Transverse colon (tissue), 4 donors: ENCODE data around the gene WWOX. TPM values are rescaled to one million over a fixed set of nuclear protein-coding genes. Genes with fewer than 3 reads are reported as not detected.

Experiments used
- DNase-seq: peaks from one replicate; pipeline ENCODE4 v3.0.0-alpha.2; 2019
- H3K27ac ChIP-seq, 4 donors: fragments of 200-600 bp; sonication (generic); 2 replicates each; pipeline ENCODE4 v1.5.1; 2016 to 2018; ENCODE audit warnings: inconsistent platforms in 4 of 4
- H3K27me3 ChIP-seq: fragments of 200-600 bp; sonication (generic); 2 replicates; pipeline ENCODE4 v1.5.1; 2017; ENCODE audit warnings: inconsistent platforms
- H3K36me3 ChIP-seq, 4 donors: fragments of 200-600 bp; sonication (generic); 2 replicates each; pipeline ENCODE4 v1.5.1; 2017 to 2019; ENCODE audit warnings: inconsistent platforms in 4 of 4
- H3K4me1 ChIP-seq, 4 donors: fragments of 200-600 bp; sonication (generic); 2 replicates each; pipeline ENCODE4 v1.5.1; 2017 to 2020; ENCODE audit warnings: inconsistent platforms in 4 of 4
- H3K4me3 ChIP-seq, 4 donors: fragments of 200-600 bp; sonication (generic); 1 replicate in 1 of 4; 2 replicates in 3 of 4; pipeline versions ENCODE4 v1.5.1 to v1.6.1; 2017 to 2019; ENCODE audit warnings: inconsistent platforms in 4 of 4
- H3K9me3 ChIP-seq, 2 donors: fragments of 200-600 bp; sonication (generic); 2 replicates each; pipeline ENCODE4 v1.5.1; 2017 to 2019; ENCODE audit warnings: inconsistent platforms in 2 of 2
- CTCF ChIP-seq, 5 experiments: fragments of 200-600 bp in 3 of 5; fragments of 450-650 bp in 2 of 5; sonication (generic) in 3 of 5; IDR thresholded peaks; 1 replicate in 2 of 5; 2 replicates in 3 of 5; pipeline ENCODE4 v1.5.1; 2016 to 2017; ENCODE audit warnings: antibody characterized with exemption in 5 of 5, inconsistent platforms in 3 of 5, mild to moderate bottlenecking in 2 of 5, moderate library complexity in 1 of 5
- EP300 ChIP-seq: sonication (generic); formaldehyde crosslinking; IDR thresholded peaks from one replicate; pipeline ENCODE4 v1.6.1; 2017; ENCODE audit warnings: antibody characterized with exemption, low read depth
- POLR2A ChIP-seq: fragments of 450-650 bp; IDR thresholded peaks from one replicate; pipeline ENCODE4 v1.6.1; 2016; ENCODE audit warnings: antibody characterized with exemption, mild to moderate bottlenecking, moderate library complexity
- POLR2AphosphoS5 ChIP-seq, 3 donors: sonication (generic); formaldehyde crosslinking; IDR thresholded peaks; one replicate each; pipeline ENCODE4 v1.6.1; 2016; ENCODE audit warnings: antibody characterized with exemption in 3 of 3
- WGBS, 2 donors: methylation state at CpG; one replicate each; pipeline ENCODE4 v1.1.5; 2018; ENCODE audit warnings: low coverage in 1 of 2; 5-methylcytosine and 5-hydroxymethylcytosine counted together
- in situ Hi-C, 4 donors: fragments of 200-750 bp; cut with MboI; loops; one replicate each; pipeline versions ENCODE4 v1.15.0 to v1.15.1; 2017; ENCODE audit warnings: low sequenced_read_pairs in 3 of 4, low pct_ligation_motif_present in 1 of 4, low pct_unique_long_range_greater_than_20kb in 1 of 4
- intact Hi-C: fragments of 100-400 bp; cut with DNase I; formaldehyde crosslinking; loops from one replicate; pipeline ENCODE4 v1.15.1; 2023; ENCODE audit warnings: low total_unique reads
- total RNA-seq, 4 donors: library from RNA; depleted of rRNA; stranded (reverse); fragments of >200 nt; gene quantifications; one replicate each; pipeline ENCODE4 v1.1.0, GENCODE V29; 2016

Gene WWOX
- total RNA-seq, 4 donors from 2014 or later: 11.2 to 53.8 (median 24.8) TPM

- no peak overlapping the region for H3K4me3 ChIP-seq
- intact Hi-C loops (no loop called here), in situ Hi-C loops (no loop called here)
- TF ChIP-seq POLR2A (no peak), EP300 (no peak), CTCF (IDR thresholded peaks at IDR 0.05) (no peak), POLR2AphosphoS5 (IDR thresholded peaks at IDR 0.05) (no peak)
- H3K27me3 ChIP-seq: no peaks in the 10 kb centered on the region
- no peaks in the 10 kb centered on the region for H3K36me3 ChIP-seq
- 89% methylated on average over 5 of the region's 5 CpGs; no CpG with 5 or more reads in 1 of the 2 donors for WGBS, 2 donors
- no peaks in the 10 kb centered on the region for H3K4me1 ChIP-seq
- DNase-seq: no peak
- H3K27ac ChIP-seq: no peak overlapping the region
- no peaks in the 10 kb centered on the region for H3K9me3 ChIP-seq
These were observed 1147.9 kb downstream of the WWOX start for GRCh38 chr16:79247386-79247785.

GRCh38 chr16:79248351-79248750 lies 1148.9 kb downstream of the WWOX start:
- in situ Hi-C loops: no loop called here
- Histone ChIP-seq H3K27ac (no peak overlapping the region), H3K36me3 (no peaks in the 10 kb centered on the region), H3K9me3 (no peaks in the 10 kb centered on the region), H3K27me3 (no peaks in the 10 kb centered on the region), H3K4me1 (peaks cover 0 to 4% (median under 1%) of the 10 kb centered on the region in 4 donors), H3K4me3 (no peak overlapping the region)
- 76 to 100% methylated on average over 1 of the region's 1 CpG for WGBS, 2 donors
- no peak for DNase-seq
- TF ChIP-seq POLR2A: no peak
- TF ChIP-seq EP300: no peak
- no peak for TF ChIP-seq CTCF (IDR thresholded peaks at IDR 0.05)
- no peak for TF ChIP-seq POLR2AphosphoS5 (IDR thresholded peaks at IDR 0.05)
- intact Hi-C loops: no loop called here

GRCh38 chr16:79250502-79251098 lies 1151.1 kb downstream of the WWOX start:
- no peaks in the 10 kb centered on the region for H3K36me3 ChIP-seq
- in situ Hi-C loops (no loop called here), intact Hi-C loops (no loop called here)
- no peaks in the 10 kb centered on the region for H3K27me3 ChIP-seq
- peaks cover 0 to 5% (median 2%) of the 10 kb centered on the region in 4 donors for H3K4me1 ChIP-seq
- TF ChIP-seq POLR2A: no peak
- no peak for TF ChIP-seq CTCF (IDR thresholded peaks at IDR 0.05)
- TF ChIP-seq POLR2AphosphoS5 (IDR thresholded peaks at IDR 0.05): no peak
- no peak for TF ChIP-seq EP300
- DNase-seq: no peak
- no peak overlapping the region for H3K27ac ChIP-seq
- 79% methylated on average over 8 of the region's 8 CpGs; no CpG with 5 or more reads in 1 of the 2 donors for WGBS, 2 donors
- no peak overlapping the region for H3K4me3 ChIP-seq
- no peaks in the 10 kb centered on the region for H3K9me3 ChIP-seq

GRCh38 chr16:79253100-79253631 lies 1153.7 kb downstream of the WWOX start:
- Histone ChIP-seq H3K4me1 (peaks cover 0 to 5% (median 2%) of the 10 kb centered on the region in 4 donors), H3K4me3 (no peak overlapping the region), H3K9me3 (no peaks in the 10 kb centered on the region), H3K27me3 (no peaks in the 10 kb centered on the region), H3K36me3 (no peaks in the 10 kb centered on the region), H3K27ac (no peak overlapping the region)
- intact Hi-C loops: no loop called here
- 28 to 43% methylated on average over 8 to 9 of the region's 9 CpGs for WGBS, 2 donors
- peak; percentile 19 for DNase-seq
- no peak for TF ChIP-seq POLR2AphosphoS5 (IDR thresholded peaks at IDR 0.05)
- TF ChIP-seq CTCF (IDR thresholded peaks at IDR 0.05): no peak
- no peak for TF ChIP-seq POLR2A
- no peak for TF ChIP-seq EP300
- in situ Hi-C loops: no loop called here
